Measurements from ENCODE around the gene TBC1D10A.

Gene TBC1D10A

DNA sequence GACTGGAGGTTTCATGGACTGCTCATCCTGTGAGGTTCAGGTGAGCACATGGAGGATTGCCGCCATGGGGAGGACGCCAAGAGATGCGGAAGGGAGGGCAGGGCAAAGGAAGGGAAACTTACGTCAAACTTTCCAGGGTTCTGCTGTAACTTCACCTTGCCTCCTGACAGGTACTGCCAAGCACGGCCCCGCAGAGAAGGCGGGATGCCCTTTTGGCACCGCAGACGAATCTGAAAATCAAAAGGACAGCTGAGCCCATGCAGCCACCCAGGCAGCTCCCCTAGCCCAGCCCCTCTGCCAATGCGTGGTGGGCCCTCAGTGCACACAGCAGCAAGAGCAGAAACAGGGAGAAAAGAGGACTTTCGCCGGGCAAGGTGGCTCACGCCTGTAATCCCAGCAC lies 27.4 kb downstream of the TBC1D10A start:
- no peak for DNase-seq (ENCODE audit: low read depth)

DNA sequence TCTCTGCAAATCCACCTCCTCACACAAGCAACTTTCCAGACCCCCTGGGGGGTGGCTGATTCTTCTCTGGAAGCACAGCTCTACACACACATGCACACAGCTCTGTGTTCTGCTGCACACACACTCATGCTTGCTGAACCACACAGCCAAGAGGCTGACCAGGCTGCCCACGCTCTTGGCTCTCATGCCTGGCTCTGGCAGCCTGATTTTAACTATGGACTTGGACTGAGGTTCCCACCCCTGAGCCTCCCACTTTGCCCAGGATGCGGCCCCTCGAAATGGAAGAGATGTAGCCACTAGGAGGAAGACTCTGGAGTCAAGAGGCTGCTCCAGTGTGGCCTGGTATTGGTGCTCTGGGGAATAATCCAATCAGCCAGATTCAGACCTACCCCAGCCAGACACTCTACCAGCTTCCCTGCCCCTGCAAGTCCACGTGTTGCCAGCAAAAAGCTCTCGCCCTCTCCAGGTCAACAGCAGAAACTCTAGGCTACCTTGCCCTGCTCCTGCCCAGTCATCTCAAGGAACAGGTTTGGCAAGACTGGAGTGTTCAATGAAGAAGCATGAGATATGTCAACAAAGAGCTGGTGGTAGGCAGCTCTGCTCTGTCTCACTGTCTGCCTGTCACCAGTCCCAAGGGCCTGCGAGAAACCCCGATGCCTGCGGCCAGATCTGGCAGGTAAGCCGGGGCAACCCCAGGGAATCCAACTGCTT lies 28.6 kb downstream of the TBC1D10A start:
- DNase-seq (ENCODE audit: low read depth): no peak

DNA sequence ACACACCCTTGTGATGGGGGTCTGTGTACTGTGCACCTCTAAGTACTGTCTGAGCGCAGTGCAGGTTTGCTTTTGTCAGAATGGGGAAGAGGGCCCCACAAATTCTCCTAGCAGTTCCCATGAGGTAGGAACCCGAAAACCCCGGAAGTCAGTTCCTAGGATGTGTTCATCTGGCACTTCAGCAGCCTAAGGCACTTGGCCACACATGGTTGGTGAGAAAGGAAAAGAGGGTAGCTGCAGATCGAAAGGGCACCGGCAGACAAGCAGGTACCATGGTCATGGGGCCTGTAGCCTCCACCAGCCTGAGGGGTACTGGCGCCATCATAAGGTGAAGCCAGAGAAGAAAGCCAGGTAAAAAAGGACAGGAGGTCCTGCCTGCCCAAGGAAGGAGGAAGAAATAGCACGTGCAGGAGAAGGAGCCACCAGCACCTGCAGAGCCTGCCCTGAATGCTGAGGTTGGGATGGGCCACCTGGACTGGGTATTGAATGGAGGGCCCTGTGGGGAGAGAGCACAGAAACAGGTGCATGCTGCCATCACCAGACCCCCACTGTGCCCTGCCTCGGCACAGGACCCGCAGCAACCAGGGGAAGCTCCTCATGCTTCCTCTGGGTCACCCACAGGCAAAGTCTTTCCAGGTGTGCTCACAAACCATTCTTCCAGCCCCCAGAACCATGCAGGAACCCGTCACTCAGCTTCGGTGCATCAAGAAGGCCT lies 29.3 kb downstream of the TBC1D10A start:
- DNase-seq (ENCODE audit: low read depth): no peak

DNA sequence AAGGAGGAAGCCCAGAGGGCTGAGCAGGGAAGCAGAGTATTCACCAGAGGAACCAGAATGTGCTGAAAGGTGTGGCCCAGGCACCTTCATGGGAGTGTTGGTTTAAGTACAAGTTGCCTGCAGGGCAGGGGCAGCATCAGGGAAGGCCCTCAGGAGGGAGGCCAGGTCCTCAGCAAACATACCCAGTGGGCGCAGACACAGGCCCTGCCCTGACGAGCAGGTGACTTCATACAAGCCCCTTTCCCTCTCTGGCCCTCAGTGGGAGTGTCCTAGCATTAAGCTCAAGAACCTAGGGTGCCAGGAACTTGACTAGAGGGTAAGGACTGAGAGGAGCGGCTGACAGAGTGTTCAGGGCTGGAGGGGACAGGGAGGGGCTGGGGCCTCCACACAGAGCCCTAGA lies 29.9 kb downstream of the TBC1D10A start:
- no peak for DNase-seq (ENCODE audit: low read depth)

DNA sequence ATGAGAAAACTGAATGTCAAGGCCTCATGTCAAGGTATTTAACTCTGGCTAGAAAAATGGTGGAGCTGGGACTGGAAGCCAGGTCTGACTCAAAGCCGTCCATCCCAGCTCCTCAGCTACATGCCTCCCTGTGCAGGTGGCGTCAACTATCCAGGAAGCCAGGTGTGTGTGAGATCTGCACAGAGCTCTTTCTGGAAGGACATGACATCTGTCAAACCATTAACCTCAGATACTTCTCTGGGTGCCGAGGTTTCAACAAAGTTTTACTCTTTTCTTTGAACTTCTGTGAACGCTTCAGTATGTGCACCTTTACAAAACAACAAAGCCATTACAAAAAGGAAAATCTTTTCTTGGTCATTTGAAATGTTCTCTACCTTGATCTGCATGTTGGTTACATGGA lies 30.4 kb downstream of the TBC1D10A start:
- DNase-seq (ENCODE audit: low read depth): no peak

DNA sequence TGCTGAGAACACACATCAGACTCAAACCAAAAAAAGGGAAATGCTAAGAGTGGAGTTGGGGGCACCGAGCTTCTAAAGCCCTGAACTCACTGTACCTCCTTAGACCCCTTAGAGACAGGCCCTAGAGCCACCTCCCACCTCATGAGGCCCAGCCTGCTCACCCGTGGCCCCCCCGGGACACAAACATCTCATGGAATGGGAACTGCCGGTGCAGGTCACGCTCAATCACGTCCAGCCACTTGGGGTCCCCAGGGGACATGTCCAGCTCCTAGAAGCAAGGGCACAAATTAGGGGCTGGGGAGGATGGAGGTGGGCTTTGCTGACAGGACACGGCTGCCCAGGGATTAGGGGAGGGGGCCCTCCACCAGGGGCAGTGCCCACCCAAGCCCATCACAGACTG lies 31.2 kb downstream of the TBC1D10A start:
- DNase-seq (ENCODE audit: low read depth): no peak

DNA sequence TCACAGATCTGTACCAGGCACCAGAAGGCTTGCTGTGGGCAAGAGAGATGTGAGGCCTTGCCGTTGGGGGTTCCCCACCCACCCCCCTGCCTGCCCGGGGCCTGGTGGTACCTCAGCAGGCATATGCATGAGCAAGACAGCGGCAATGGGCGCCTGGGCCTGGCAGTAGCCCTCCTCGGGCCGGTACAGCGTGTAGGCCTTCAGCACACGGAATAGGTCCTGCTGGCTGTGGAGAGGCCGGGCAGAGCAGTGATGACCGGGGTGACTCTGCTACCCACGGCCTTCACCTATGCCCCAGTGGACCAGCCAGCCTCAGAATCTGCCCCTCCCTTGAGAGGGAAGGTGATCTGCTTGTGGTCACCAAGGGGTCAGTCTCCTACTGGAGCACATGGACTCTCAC lies 31.9 kb downstream of the TBC1D10A start:
- no peak for DNase-seq (ENCODE audit: low read depth)

DNA sequence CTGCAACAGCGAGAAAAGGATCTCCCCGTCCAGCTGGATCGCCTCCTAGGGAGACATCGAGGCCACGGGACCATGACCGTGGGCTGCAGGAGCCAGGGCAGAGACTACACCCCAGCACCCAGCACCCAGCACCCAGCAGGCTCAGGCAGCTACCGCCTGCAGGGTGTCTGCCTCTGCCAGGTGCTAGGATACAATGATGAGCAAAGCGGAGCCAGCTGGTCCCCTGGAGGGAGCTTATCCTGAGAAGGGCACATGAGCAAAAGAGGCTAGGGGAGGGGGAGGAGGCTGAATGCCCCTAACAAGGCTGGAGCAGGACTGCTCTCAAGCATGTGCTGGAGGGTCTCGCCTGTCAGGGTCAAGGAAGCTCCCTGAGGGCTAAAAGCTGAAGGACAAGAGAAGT lies 32.7 kb downstream of the TBC1D10A start:
- DNase-seq (ENCODE audit: low read depth): no peak

DNA sequence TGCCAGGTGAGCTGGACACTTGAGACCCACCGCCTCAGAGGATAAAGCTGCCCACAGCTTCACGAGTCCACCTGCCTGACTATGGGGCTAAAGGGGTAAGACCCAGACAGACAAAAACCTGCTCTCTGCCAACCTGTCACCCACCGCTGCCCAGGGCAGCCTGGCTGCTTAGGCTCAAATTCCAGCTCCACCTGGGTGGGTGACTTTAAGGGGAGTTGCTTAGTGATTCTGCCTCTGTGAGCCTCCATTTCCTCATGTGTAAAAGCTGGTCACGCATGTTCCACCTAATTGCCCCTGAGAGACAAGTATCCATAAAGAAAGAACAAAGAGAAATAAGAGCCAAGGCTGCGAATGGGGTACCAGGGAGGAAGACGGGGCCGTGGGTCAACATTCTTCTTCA lies 33.7 kb downstream of the TBC1D10A start:
- DNase-seq (ENCODE audit: low read depth): no peak

DNA sequence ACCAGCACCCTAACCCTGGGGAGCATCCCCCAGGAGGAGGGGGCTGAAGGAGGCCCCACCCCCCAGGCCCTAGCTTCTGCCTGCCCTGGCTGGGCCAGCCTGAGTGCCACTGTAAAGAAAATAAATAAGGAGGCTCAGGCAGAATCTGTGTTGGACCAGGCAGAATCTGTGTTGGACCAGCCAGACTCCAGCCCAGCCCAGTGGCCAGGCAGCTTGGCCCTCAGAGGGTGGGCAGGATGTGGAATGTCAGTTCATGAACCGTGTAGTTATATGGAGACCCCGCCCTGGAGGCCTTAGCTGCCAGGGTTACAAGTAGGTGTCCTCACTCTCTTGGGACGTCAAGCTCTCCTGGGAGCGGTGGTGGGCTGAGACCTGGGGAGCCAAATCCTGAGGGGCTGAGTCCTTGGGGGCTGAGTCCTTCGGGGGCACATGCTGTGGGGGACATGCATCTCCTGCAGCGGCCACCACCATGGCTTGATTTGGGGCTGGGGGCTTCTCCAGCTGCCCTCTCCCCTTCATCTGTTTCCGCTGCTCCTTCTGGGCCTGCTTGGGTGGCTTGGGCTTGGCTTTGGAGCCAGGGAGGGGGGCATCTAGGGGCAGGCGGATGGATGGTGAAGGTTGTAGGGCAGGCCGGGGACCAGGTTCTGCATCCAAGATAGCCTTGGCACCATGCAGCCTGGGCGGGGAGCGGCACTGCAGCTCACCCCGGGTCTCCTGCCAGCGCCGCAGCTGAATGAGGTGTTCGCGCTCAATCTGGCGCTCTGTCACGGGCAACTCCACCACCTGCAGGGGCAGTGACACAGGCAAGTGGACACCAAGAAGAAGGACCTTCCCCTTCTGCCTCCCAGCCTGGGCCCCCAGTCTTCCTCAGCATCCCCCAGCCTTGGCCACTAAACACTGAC lies 34.4 kb downstream of the TBC1D10A start:
- DNase-seq (ENCODE audit: low read depth): no peak

DNA sequence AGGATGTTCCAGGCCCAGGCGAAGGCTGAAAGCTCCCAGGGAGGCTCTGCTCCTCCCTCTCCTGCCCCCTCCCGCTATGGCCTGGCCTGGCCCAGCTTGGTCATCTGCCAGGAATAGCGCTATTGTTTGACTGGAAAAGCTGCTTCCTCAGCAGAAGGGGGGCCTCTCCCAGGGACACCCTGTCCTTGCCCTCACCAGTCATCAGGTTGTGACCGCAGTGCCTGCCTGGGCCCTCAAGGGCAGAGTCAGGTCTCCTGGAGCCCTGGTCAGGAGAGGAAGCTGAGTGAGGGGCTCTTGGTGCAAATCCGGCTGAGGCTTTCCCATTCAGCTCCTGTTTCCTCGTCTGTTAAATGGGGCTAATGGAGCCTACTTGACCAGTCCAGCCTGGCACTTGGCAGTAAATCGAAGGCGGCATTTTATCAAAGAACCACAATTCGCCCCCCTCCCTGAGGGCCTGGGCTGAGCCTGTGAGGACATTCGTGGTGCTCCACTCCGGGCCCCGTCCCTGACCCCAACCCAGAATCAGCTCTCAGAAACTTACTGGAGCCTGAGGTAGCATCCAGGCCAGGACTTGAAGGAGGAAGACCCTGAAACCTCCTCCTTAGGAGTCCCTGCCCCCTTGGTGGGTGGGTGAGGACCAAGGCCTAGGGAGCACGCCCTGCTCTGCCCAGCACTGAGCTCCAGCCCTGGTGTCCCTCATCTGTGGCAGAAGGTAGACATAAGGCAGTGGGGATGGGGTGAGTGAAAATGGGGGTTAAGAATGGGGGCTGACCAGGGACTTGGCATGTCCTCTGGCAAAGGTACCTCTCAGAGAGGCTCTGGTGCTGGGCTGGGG lies 35.5 kb downstream of the TBC1D10A start:
- DNase-seq (ENCODE audit: low read depth): no peak

DNA sequence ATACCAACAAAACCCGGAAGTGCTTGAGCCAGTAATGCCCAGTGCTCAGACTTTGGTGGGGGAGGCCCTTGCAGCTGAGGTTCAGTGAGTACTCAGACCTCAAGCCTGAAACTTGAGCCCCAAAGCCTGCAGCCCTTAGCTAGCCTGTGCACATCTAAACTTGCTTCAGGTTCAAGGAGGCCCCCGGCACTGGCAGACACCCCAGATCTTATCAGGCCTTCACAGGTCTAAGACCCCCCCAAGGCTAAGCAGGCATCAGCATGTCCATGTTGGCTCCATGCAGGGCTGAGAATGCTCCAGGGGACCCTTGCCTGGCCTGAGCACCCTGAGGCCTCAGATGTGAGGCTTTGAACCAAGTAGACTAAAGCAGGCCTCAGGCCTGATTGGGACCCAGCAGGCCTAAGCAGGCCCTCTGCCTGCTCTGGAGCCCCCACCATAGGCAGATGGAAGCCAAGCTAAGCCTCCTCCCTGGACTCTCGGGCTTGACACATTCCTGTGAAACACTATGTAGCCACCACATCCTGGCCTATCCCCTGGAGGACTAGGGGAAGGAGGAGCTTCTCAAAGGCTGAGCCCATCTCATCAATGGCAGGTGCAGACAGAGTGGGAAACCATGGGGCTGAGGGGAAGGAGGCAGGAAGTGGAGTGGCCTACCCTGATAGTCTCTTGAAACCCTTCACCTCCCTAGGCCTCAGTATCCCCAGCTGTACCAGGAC lies 36.2 kb downstream of the TBC1D10A start:
- DNase-seq (ENCODE audit: low read depth): no peak

DNA sequence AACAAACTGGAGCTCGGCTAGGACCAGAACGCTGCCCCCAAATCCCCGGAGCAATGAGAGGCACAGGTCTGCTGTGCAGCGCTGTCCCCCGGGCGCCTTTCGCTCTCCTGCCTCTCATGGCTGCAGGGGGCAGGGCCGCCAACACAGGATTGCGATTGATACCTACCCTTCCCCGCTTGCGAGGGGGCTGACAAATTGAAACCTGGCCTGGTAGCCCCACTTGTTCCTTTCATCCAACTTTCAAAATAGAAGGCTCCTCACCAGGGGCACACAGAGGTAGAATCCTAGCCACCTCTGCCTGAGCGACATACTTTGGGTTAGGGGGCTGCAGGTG lies 36.8 kb downstream of the TBC1D10A start:
- no peak for DNase-seq (ENCODE audit: low read depth)

DNA sequence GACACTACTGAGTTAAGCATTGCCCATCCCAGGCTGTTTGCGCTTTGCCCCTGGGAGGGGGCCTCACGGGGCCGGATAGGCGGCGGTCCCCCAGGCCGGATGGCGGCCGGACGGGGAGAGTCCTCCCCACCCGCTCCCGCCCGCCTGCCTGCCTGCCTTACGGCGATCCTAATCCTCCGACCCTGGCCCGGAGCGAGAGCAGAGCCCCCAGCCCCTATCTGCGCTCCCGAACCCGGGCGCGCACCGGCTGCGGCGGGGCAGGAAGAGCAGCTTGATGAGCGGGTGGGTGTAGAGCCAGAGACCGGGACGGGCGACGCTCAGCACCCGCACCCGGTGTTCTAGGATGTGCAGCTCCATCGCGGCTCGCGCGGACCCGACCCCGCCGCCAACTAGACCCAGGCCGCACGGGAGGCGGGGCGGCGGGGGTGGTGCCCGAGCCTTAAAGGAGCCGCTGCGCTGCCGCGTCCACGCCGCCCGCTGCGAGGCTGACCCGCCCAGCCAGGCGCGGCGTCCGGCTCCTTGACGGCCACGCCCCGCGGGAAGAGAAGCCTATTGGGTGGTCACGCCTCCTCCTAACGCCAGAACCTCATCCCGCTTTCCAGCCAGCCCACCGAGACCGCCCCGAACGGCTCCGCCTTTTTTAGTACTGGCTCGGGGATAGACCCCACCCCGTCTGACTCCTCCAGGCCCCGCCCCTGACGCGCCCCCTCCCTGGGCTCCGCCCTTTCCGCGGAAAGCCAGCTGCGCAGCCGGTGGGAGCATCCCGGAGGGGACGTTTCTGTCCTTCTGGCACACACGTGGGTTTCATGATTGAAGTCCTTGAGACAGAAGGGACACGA lies 37.4 kb downstream of the TBC1D10A start, which contains the start of gene CASTOR1:
Gene CASTOR1 (minus strand): TSS at position 365 of the 839 bp plus-strand sequence. CDS start 8 bp downstream, at position 357.
- peak; percentile 82 for DNase-seq (ENCODE audit: low read depth)

DNA sequence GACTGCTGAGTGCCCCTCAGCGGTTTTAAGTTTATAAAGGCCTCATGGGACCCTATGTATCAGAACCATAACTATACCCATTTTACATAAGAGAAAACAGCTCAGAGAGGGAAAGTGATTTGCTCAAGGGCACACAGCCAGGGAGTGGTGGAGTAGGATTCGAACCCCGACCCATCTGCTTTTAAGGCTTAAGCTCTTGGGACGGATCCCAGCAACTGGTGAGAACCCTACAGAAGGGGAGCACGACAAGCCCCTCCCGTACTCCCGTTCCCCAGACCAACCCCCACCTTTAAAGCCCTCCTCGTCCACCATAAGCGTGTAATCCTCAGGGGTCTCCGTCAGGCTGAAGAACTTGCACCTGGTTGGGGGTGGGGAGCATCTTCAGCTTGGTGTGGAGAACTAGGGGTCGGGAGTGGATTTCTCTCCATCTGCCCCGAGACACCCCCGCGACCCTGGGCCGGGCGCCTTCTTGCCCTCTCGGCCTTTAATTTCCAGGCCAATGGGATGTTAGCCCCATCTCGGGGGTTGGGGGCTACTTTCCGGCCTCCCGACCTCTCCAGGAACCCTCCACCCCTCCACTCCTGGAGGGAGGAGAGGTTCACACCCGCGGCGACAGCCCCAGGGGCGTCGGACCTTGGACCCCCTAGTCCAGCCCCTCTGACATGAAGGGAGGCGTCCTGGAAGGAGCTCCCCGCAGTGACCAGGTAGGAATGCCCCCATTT lies 38.2 kb downstream of the TBC1D10A start:
- DNase-seq (ENCODE audit: low read depth): no peak

DNA sequence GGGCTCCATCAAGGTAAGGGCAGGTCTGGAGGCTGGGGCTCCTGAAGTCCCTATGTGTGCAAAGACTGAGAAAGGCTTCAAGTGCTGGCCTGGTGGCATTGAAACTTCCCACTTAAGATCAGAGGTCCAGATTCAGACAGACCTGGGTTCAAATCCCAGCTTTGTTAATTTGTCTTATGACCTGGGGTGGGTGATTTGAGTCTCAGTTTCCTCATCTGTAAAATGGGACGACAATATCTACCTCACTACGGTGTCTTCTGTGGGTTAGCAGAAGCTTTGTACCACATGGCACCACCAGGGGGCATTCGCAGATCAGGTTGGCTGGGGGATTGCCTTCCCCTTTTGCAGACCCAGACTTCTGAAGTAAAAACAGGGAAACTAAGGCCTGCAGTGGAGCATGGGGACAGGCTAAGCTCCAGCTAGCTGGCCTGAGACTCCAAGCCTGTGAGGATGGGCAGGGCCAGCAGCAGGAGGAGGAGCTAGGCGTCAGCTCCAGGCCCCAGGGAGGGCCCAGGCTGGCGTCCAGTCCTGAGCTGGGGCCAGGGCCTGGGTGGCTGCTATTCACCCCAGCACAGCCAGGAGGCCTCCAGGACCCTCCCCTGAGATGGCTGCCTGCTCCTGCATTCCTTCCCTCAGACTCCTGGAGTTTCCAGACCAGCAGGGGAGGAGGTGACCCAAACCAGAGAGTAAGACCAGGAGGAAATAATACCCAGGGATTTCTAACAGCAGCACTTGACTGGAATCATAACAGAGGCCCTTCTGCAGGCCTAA lies 38.9 kb downstream of the TBC1D10A start:
- peak; percentile 84 for DNase-seq (ENCODE audit: low read depth)

DNA sequence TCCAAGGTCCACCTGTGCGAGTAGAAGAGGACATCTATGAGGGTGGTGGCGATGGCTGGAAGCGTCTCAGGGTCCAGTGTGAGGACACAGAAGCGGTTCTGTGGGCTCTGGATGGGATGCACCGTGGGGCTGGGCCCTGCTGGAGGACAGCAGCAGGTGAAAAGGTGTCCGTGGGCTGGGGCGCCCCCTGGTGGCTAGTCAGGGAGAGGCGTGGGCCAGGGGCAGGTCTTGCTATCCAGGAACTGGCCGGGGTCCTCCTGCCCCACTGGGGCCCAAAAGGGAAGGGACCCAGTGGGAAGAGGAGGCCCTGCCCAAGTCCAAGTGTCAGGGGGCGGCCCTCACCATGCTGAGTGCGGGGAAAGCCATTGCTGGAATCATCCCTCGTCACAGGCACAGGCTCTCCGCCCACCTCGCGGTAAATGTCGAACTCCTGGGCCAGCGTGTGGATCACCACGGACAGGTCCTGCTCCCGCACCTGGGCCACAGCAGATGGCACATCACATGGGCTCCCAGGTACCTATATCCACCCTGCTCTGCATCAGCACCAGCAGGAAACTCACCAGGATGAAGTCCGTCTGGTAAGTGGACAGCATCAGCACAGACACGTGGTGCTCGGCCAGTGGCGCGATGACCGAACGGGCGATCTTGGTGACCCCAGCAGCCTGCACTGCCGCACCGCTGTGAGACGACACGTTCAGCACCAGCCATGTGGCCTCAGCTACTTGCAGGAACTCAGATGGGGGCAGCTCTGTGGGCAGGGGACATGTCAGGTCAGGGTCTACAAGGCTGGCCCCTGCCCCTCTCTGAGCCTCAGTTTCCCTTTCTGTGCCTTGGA lies 39.7 kb downstream of the TBC1D10A start:
- DNase-seq (ENCODE audit: low read depth): peak; percentile 77

DNA sequence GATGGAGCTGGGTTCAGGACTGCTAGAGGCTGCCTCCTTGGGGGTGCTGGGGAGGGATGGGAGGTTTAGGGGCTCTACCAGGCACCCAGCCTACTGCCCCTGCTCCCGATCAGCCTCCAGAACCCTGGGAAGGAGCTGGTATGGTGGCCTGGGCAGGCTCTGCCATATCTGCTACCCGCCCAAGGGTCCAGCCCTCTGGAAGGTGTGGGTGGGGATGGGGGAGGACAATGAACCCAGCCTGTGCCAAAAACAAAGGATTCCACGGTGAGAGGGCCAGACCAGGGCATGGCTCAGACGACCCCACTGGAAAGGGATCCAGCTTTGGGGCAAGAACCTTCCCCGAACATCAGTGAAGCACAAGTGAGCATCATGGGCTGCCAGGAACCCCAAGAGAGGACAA lies 40.4 kb downstream of the TBC1D10A start:
- no peak for DNase-seq (ENCODE audit: low read depth)
